ENCODE measurements around the gene SYT11.

The SYT11 gene

DNA sequence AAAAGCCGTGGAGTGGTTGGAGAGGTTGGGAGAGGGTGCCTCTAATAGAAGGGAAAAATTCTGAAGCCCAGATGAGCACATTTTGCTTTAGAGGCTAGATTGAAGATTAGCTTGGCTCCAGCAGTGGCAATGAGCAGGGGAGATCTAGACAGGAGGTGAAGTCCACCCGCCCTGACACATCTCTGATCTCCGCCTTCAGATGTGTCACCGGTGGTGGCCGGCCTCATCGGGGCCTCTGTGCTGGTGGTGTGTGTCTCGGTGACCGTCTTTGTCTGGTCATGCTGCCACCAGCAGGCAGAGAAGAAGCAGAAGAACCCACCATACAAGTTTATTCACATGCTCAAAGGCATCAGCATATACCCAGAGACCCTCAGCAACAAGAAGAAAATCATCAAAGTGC, 8.4 kb downstream of the SYT11 start:
- ChIA-PET POLR2A (no interaction called here), CTCF (interaction anchor here (1.5 kb wide), 1 partner anchor 11 kb away, joined by 4 read pairs; no protein-coding TSS in a partner anchor)
- H3K4me3 ChIP-seq (ENCODE audit: low read depth, low read length) = no peak overlapping the region
- TF ChIP-seq, protein P1, sequence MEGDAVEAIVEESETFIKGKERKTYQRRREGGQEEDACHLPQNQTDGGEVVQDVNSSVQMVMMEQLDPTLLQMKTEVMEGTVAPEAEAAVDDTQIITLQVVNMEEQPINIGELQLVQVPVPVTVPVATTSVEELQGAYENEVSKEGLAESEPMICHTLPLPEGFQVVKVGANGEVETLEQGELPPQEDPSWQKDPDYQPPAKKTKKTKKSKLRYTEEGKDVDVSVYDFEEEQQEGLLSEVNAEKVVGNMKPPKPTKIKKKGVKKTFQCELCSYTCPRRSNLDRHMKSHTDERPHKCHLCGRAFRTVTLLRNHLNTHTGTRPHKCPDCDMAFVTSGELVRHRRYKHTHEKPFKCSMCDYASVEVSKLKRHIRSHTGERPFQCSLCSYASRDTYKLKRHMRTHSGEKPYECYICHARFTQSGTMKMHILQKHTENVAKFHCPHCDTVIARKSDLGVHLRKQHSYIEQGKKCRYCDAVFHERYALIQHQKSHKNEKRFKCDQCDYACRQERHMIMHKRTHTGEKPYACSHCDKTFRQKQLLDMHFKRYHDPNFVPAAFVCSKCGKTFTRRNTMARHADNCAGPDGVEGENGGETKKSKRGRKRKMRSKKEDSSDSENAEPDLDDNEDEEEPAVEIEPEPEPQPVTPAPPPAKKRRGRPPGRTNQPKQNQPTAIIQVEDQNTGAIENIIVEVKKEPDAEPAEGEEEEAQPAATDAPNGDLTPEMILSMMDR (IDR thresholded peaks at IDR 0.05; ENCODE audit: insufficient read depth, low read length, missing control alignments) = no peak
- no peak for DNase-seq (ENCODE audit: low read depth, low spot score)

DNA sequence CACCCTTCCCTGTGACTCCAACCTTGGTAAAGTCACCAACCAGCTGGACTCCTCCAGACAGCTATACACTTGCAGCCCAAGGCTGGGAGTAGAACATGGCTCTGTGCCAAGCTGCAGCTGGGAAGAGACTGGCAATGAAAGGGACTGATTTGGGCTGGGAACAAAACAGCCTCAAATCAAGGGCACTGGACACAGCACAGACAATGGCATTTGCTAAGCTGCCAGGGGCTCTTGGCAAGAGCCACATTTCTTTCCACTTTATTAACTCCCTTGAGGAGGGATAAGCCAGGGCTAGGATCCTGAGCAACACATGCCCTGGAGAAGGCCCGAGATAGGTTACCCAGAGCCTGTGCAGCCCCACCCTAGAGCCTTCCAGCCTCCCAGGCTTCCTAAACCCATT, 12.0 kb downstream of the SYT11 start:
- H3K4me3 ChIP-seq (ENCODE audit: low read depth, low read length) = no peak overlapping the region
- POLR2A ChIA-PET = no interaction called here
- CTCF ChIA-PET = interaction anchor here (1.7 to 2.7 kb wide), 2 partner anchors 11 to 14 kb away, joined by 4 to 13 read pairs; no protein-coding TSS in a partner anchor
- TF ChIP-seq, protein P1 (IDR thresholded peaks at IDR 0.05; ENCODE audit: insufficient read depth, low read length, missing control alignments) = no peak
- DNase-seq (ENCODE audit: low read depth, low spot score) = no peak

DNA sequence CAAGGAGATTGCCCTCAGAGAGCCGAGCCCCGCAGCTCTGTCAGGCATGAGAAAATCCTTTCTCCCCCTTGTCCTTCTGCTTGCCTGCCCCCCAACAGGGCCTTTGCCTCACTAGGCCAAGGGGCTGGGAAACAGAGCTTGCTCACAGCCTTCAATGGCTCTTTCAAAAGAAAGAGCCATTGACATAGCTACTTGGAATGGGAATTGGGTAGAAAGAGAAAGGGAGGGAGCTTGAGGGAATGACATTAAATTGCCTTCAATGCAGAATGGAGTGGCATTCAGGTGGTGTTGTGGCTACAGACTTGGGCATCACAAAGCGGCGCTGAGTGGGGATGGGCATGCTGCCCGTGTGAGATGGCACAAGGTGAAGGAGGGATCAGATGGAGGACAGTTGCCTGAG, 13.2 kb downstream of the SYT11 start:
- TF ChIP-seq, protein P1 (IDR thresholded peaks at IDR 0.05; ENCODE audit: insufficient read depth, low read length, missing control alignments) = no peak
- ChIA-PET POLR2A (no interaction called here), CTCF (interaction anchor here (1.6 to 2.7 kb wide), 3 partner anchors 10 to 13 kb away, joined by 4 to 13 read pairs (median 4); no protein-coding TSS in a partner anchor)
- no peak overlapping the region for H3K4me3 ChIP-seq (ENCODE audit: low read depth, low read length)
- no peak for DNase-seq (ENCODE audit: low read depth, low spot score)

DNA sequence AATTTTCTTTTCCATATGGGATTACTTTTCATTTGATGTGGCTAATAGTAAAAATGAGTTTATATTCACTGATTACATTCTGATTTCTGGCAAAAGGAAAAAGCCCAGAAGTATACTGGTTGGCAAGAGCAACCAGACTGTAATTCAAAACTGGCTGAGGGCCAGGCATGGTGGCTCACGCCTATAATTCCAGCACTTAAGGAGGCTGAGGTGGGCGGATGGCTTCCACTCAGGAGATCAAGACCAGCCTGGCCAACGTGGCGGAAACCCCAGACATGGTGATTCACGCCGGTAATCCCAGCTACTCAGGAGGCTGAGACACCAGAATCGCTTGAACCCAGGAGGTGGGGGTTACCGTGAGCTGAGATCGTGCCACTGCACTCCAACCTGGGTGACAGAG, 14.5 kb downstream of the SYT11 start:
- TF ChIP-seq, protein P1 (IDR thresholded peaks at IDR 0.05; ENCODE audit: insufficient read depth, low read length, missing control alignments) = no peak
- ChIA-PET CTCF (interaction anchor here (1.6 to 2.7 kb wide), 2 partner anchors 8 to 11 kb away, joined by 4 to 13 read pairs; no protein-coding TSS in a partner anchor), POLR2A (no interaction called here)
- no peak overlapping the region for H3K4me3 ChIP-seq (ENCODE audit: low read depth, low read length)
- DNase-seq (ENCODE audit: low read depth, low spot score) = no peak

DNA sequence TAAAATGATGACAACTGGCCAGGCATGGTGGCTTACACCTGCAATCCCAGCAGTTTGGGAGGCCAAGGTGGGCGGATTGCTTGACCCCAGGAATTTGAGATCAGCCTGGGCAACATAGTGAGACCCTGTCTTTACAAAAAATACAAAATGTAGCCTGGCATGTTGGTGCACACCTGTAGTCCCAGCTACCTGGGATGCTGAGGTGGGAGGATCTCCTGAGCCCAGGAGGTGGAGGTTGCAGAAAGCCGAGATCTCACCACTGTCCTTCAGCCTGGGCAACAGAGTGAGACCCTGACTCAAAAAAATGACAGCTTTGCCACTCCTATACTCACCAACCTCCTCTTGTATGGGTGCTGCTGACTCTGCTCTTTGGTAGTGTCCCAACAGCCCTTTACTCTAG, 18.6 kb downstream of the SYT11 start:
- no peak overlapping the region for H3K4me3 ChIP-seq (ENCODE audit: low read depth, low read length)
- POLR2A ChIA-PET = interaction anchor here (0.6 kb wide), 1 partner anchor 170 kb away, joined by 3 read pairs; no protein-coding TSS in a partner anchor
- TF ChIP-seq, protein P1 (IDR thresholded peaks at IDR 0.05; ENCODE audit: insufficient read depth, low read length, missing control alignments) = no peak
- DNase-seq (ENCODE audit: low read depth, low spot score) = no peak
- CTCF ChIA-PET = interaction anchor here (1.4 to 2.6 kb wide), 3 partner anchors 12 to 22 kb away, joined by 3 to 8 read pairs (median 3); partner anchors contain the start of gene SYT11

DNA sequence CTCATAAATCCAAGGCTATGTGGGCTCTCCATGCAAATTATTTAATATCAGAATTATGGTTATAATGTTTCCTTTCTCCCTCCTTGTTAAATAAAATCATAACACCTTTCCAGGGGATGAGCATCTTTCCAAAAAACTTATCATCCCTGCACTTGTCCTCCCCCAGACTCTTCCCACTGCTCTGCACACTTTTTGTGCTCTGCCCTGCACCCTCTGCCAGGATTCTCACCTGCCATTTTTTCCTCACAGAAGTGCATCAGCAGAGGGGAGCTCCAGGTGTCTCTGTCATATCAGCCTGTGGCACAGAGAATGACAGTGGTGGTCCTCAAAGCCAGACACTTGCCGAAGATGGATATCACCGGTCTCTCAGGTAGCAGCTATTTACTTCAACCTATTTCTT, 20.9 kb downstream of the SYT11 start:
- no peak overlapping the region for H3K4me3 ChIP-seq (ENCODE audit: low read depth, low read length)
- POLR2A ChIA-PET = interaction anchor here (0.8 kb wide), 1 partner anchor 19 kb away, joined by 3 read pairs; no protein-coding TSS in a partner anchor
- CTCF ChIA-PET = no interaction called here
- TF ChIP-seq, protein P1 (IDR thresholded peaks at IDR 0.05; ENCODE audit: insufficient read depth, low read length, missing control alignments) = no peak
- no peak for DNase-seq (ENCODE audit: low read depth, low spot score)
